T-cell (primary cell): ENCODE data around the gene CSTB. TPM values are rescaled to one million over a fixed set of nuclear protein-coding genes. Genes with fewer than 3 reads are reported as not detected.
A peak's percentile ranks its signal among the peaks of the same experiment; 100 is the strongest.

Experiments
- ATAC-seq, 4 experiments: fragments of 200-7000 bp in 3 of 4; fragments of 150-1000 bp in 1 of 4; cut with Tn5 transposase; replicated peaks in 1 of 4; 1 replicate in 3 of 4; 2 replicates in 1 of 4; pipeline ENCODE4 v1.10.0; 2021; ENCODE audit warnings: moderate library complexity in 3 of 4, mild to moderate bottlenecking in 2 of 4, moderate number of reproducible peaks in 1 of 4
- CTCF ChIA-PET, 2 donors: fragments of 300-600 bp; sonication (Branson Sonifier 250); formaldehyde crosslinking; loops; one replicate each; lab custom pipeline; 2022; ENCODE audit warnings: antibody characterized with exemption in 2 of 2; lab: Charles Lee
- POLR2A ChIA-PET, 2 donors: fragments of 300-600 bp; sonication (Branson Sonifier 250); formaldehyde crosslinking; loops; one replicate each; lab custom pipeline; 2022; ENCODE audit warnings: antibody characterized with exemption in 2 of 2; lab: Charles Lee
- DNase-seq, 35 experiments: peaks; one replicate each; pipeline versions ENCODE4 v3.0.0 to v3.0.0-alpha.2; 2013 to 2023
- H3K27ac ChIP-seq: one replicate; pipeline ENCODE4 v1.5.1; 2013; ENCODE audit warnings: low read length
- H3K27me3 ChIP-seq, 2 experiments: replicated peaks in 1 of 2; 1 replicate in 1 of 2; 2 replicates in 1 of 2; pipeline versions ENCODE4 v1.6.1 to v1.7.0; 2013; ENCODE audit warnings: low read length in 1 of 2, mixed read lengths in 1 of 2; ENCODE audit not compliant: control insufficient read depth in 2 of 2, insufficient read depth in 2 of 2; ENCODE audit errors: extremely low read depth in 1 of 2
- H3K36me3 ChIP-seq, 2 donors: 1 replicate in 1 of 2; 2 replicates in 1 of 2; pipeline versions ENCODE4 v1.6.1 to v1.7.0; 2013; ENCODE audit warnings: low read length in 1 of 2; ENCODE audit not compliant: control insufficient read depth in 2 of 2, insufficient read depth in 1 of 2; ENCODE audit errors: extremely low read depth in 1 of 2
- H3K4me1 ChIP-seq, 2 experiments: 1 replicate in 1 of 2; 2 replicates in 1 of 2; pipeline versions ENCODE4 v1.6.1 to v1.7.0; 2013; ENCODE audit warnings: low read length in 2 of 2, mixed read lengths in 1 of 2; ENCODE audit not compliant: insufficient read depth in 2 of 2, control insufficient read depth in 1 of 2; ENCODE audit errors: extremely low read depth in 1 of 2
- H3K4me3 ChIP-seq, 2 donors: 1 replicate in 1 of 2; 2 replicates in 1 of 2; pipeline versions ENCODE4 v1.5.1 to v1.7.0; 2013; ENCODE audit warnings: mild to moderate bottlenecking in 2 of 2, low read length in 1 of 2, moderate library complexity in 1 of 2; ENCODE audit not compliant: control insufficient read depth in 1 of 2; ENCODE audit errors: extremely low read depth in 1 of 2
- H3K9me3 ChIP-seq: 2 replicates; pipeline ENCODE4 v1.7.0; 2013
- H3K27ac Mint-ChIP-seq, 2 donors: one replicate each; pipeline ENCODE4 v1.8.0; 2020 to 2021; ENCODE audit warnings: mild to moderate bottlenecking in 2 of 2, mixed read lengths in 2 of 2
- H3K27me3 Mint-ChIP-seq, 2 donors: one replicate each; pipeline ENCODE4 v1.8.0; 2021 to 2022; ENCODE audit warnings: mixed read lengths in 2 of 2
- H3K36me3 Mint-ChIP-seq: one replicate; pipeline ENCODE4 v1.8.0; 2021; ENCODE audit warnings: mixed read lengths
- H3K4me1 Mint-ChIP-seq, 3 donors: one replicate each; pipeline ENCODE4 v1.8.0; 2020 to 2022; ENCODE audit warnings: mixed read lengths in 3 of 3, mild to moderate bottlenecking in 1 of 3
- H3K4me3 Mint-ChIP-seq, 3 donors: one replicate each; pipeline ENCODE4 v1.8.0; 2020 to 2022; ENCODE audit warnings: mild to moderate bottlenecking in 3 of 3, mixed read lengths in 3 of 3, moderate library complexity in 3 of 3
- H3K9me3 Mint-ChIP-seq, 3 donors: one replicate each; pipeline ENCODE4 v1.8.0; 2020 to 2022; ENCODE audit warnings: mixed read lengths in 3 of 3
- WGBS: methylation state at CpG from one replicate; pipeline ENCODE4 v1.1.5; 2013; ENCODE audit warnings: missing lambda C conversion rate; ENCODE audit not compliant: insufficient coverage; 5-methylcytosine and 5-hydroxymethylcytosine counted together
- total RNA-seq, 35 experiments: library from RNA in 6 of 35; stranded (reverse) in 6 of 35; fragments of 120-200 nt in 1 of 35; gene quantifications; one replicate each; pipeline versions ENCODE4 v1.2.1 to v1.2.4 and lab custom pipeline; 2013 to 2026

The CSTB gene
- total RNA-seq, 5 donors from 2014 or later (not counting 1 experiment from before 2014, with no cell fraction given): 19.0 to 34.7 (median 25.9) TPM

- WGBS: 98% methylated on average over 9 of the region's 16 CpGs
- no peak for DNase-seq
- Mint-ChIP-seq H3K36me3 (peaks cover 39% of the 10 kb centered on the region), H3K4me3 (no peak overlapping the region), H3K27me3 (no peaks in the 10 kb centered on the region), H3K9me3 (no peaks in the 10 kb centered on the region), H3K4me1 (peaks cover 23 to 26% (median 24%) of the 10 kb centered on the region in 3 donors), H3K27ac (no peak overlapping the region)
- Histone ChIP-seq H3K27ac (no peak overlapping the region), H3K4me3 (no peak overlapping the region), H3K4me1 (peaks cover 10 to 22% of the 10 kb centered on the region in 2 experiments), H3K36me3 (peaks cover 6 to 69% of the 10 kb centered on the region in 2 donors), H3K9me3 (no peaks in the 10 kb centered on the region), H3K27me3 (no peaks in the 10 kb centered on the region)
- ChIA-PET POLR2A (no interaction called here), CTCF (no interaction called here)
- no peak for ATAC-seq
These were observed 17.1 kb upstream of the CSTB start for GRCh38 chr21:43793243-43793642.

GRCh38 chr21:43792406-43792805 lies 16.3 kb upstream of the CSTB start:
- Mint-ChIP-seq H3K4me1 (peaks cover 23 to 26% (median 24%) of the 10 kb centered on the region in 3 donors), H3K36me3 (peaks cover 36% of the 10 kb centered on the region), H3K9me3 (no peaks in the 10 kb centered on the region), H3K27me3 (no peaks in the 10 kb centered on the region), H3K4me3 (peak overlapping the region in 1 of 3 donors; percentile 34), H3K27ac (no peak overlapping the region)
- no peak for ATAC-seq
- Histone ChIP-seq H3K27ac (no peak overlapping the region), H3K36me3 (peaks cover 5 to 60% of the 10 kb centered on the region in 2 donors), H3K9me3 (no peaks in the 10 kb centered on the region), H3K4me3 (no peak overlapping the region), H3K27me3 (no peaks in the 10 kb centered on the region), H3K4me1 (peaks cover 10 to 22% of the 10 kb centered on the region in 2 experiments)
- DNase-seq: no peak
- ChIA-PET POLR2A (interaction anchor here in 1 of 2 donors (0.6 kb wide), 1 partner anchor 28 kb away, joined by 3 read pairs; no protein-coding TSS in a partner anchor), CTCF (no interaction called here)
- WGBS: 60% methylated on average over 6 of the region's 8 CpGs

- Histone ChIP-seq H3K4me3 (peak overlapping the region; percentile 80 to 82), H3K27me3 (peaks cover 0 to 4% of the 10 kb centered on the region in 2 experiments), H3K36me3 (peaks cover 0 to 37% of the 10 kb centered on the region in 2 donors), H3K4me1 (peaks cover 10 to 22% of the 10 kb centered on the region in 2 experiments), H3K9me3 (no peaks in the 10 kb centered on the region), H3K27ac (no peak overlapping the region)
- Mint-ChIP-seq H3K36me3 (peaks cover 22% of the 10 kb centered on the region), H3K27me3 (no peaks in the 10 kb centered on the region), H3K4me3 (peak overlapping the region; percentile 88 to 94 (median 90)), H3K4me1 (peaks cover 23 to 24% (median 23%) of the 10 kb centered on the region in 3 donors), H3K9me3 (no peaks in the 10 kb centered on the region), H3K27ac (peak overlapping the region; percentile 61 to 77)
- WGBS: 20% methylated on average over 12 of the region's 13 CpGs
- no peak for ATAC-seq
- ChIA-PET POLR2A (no interaction called here), CTCF (interaction anchor here in 1 of 2 donors (0.6 kb wide), 1 partner anchor 130 kb away, joined by 3 read pairs; no protein-coding TSS in a partner anchor)
- peak in 1 of 35 experiments; percentile 2 for DNase-seq
These were observed 14.0 kb upstream of the CSTB start for GRCh38 chr21:43790010-43790524.

- ChIA-PET CTCF (interaction anchor here (0.6 to 0.7 kb wide), 2 partner anchors 129 to 1180 kb away, joined by 3 to 4 read pairs; no protein-coding TSS in a partner anchor), POLR2A (no interaction called here)
- Histone ChIP-seq H3K27ac (peak within 1 kb of the TSS; percentile 42), H3K4me3 (peak within 1 kb of the TSS; percentile 82 to 86), H3K27me3 (peaks cover 0 to 4% of the 10 kb centered on the region in 2 experiments), H3K9me3 (no peaks in the 10 kb centered on the region), H3K36me3 (peaks cover 0 to 31% of the 10 kb centered on the region in 2 donors), H3K4me1 (peaks cover 10 to 22% of the 10 kb centered on the region in 2 experiments)
- DNase-seq (peak; percentile 81 to 97 (median 91)), ATAC-seq (peak; percentile 88 to 98 (median 96))
- H3K4me1 Mint-ChIP-seq: peaks cover 22 to 23% (median 23%) of the 10 kb centered on the region in 3 donors
- H3K27ac Mint-ChIP-seq: peak within 1 kb of the TSS; percentile 77 to 84
- WGBS: under 1% methylated on average over 78 of the region's 83 CpGs
- no peaks in the 10 kb centered on the region for H3K9me3 Mint-ChIP-seq
- no peaks in the 10 kb centered on the region for H3K27me3 Mint-ChIP-seq
- peaks cover 20% of the 10 kb centered on the region for H3K36me3 Mint-ChIP-seq
- H3K4me3 Mint-ChIP-seq: peak within 1 kb of the TSS; percentile 88 to 94 (median 90)
These were observed 13.3 kb upstream of the CSTB start, which contains the start of gene RRP1 for GRCh38 chr21:43789276-43790009. RRP1 (plus strand) TSS chr21:43789577; CDS start chr21:43789630, 53 bp downstream.

- ChIA-PET CTCF (no interaction called here), POLR2A (no interaction called here)
- Mint-ChIP-seq H3K36me3 (peaks cover 5% of the 10 kb centered on the region), H3K27ac (no peak overlapping the region), H3K27me3 (no peaks in the 10 kb centered on the region), H3K4me3 (no peak overlapping the region), H3K9me3 (no peaks in the 10 kb centered on the region), H3K4me1 (peaks cover 17 to 25% (median 17%) of the 10 kb centered on the region in 3 donors)
- H3K4me3 ChIP-seq: no peak overlapping the region
- WGBS: 92% methylated on average over 37 of the region's 38 CpGs
- DNase-seq: no peak
- H3K36me3 ChIP-seq: peaks cover 0 to 7% of the 10 kb centered on the region in 2 donors
- no peak for ATAC-seq
- no peak overlapping the region for H3K27ac ChIP-seq
- H3K4me1 ChIP-seq: peaks cover 10 to 22% of the 10 kb centered on the region in 2 experiments
- no peaks in the 10 kb centered on the region for H3K9me3 ChIP-seq
- H3K27me3 ChIP-seq: peaks cover 0 to 4% of the 10 kb centered on the region in 2 experiments
These were observed 10.8 kb upstream of the CSTB start for GRCh38 chr21:43786807-43787440.

GRCh38 chr21:43786300-43786806 lies 10.2 kb upstream of the CSTB start:
- ChIA-PET CTCF (no interaction called here), POLR2A (no interaction called here)
- H3K27ac Mint-ChIP-seq: no peak overlapping the region
- peaks cover 0 to 4% of the 10 kb centered on the region in 2 donors for H3K36me3 ChIP-seq
- H3K4me3 Mint-ChIP-seq: peak overlapping the region in 1 of 3 donors; percentile 13
- WGBS: 86% methylated on average over 16 of the region's 18 CpGs
- peaks cover 10 to 21% of the 10 kb centered on the region in 2 experiments for H3K4me1 ChIP-seq
- H3K36me3 Mint-ChIP-seq: peaks cover 2% of the 10 kb centered on the region
- H3K9me3 Mint-ChIP-seq: no peaks in the 10 kb centered on the region
- no peak for ATAC-seq
- DNase-seq: no peak
- H3K27me3 Mint-ChIP-seq: no peaks in the 10 kb centered on the region
- peaks cover 15 to 23% (median 15%) of the 10 kb centered on the region in 3 donors for H3K4me1 Mint-ChIP-seq
- no peak overlapping the region for H3K27ac ChIP-seq
- peaks cover 0 to 4% of the 10 kb centered on the region in 2 experiments for H3K27me3 ChIP-seq
- no peak overlapping the region for H3K4me3 ChIP-seq
- H3K9me3 ChIP-seq: no peaks in the 10 kb centered on the region
